Adrenal gland (tissue), 12 donors: ENCODE results near the gene UNC79. TPM values are rescaled to one million over a fixed set of nuclear protein-coding genes. Genes with fewer than 3 reads are reported as not detected.

Experiments used
- DNase-seq, 7 donors: peaks; one replicate each; pipeline ENCODE4 v3.0.0-alpha.2; 2019 to 2020
- H3K27ac ChIP-seq, 5 donors: fragments of 200-600 bp; sonication (generic) in 4 of 5; 1 replicate in 3 of 5; 2 replicates in 2 of 5; pipeline versions ENCODE4 v1.5.1 to v1.8.0; 2016 to 2020; ENCODE audit warnings: mild to moderate bottlenecking in 1 of 5
- H3K27me3 ChIP-seq: fragments of 200-600 bp; 2 replicates; pipeline ENCODE4 v1.8.0; 2021
- H3K36me3 ChIP-seq, 2 donors: fragments of 200-600 bp; replicated peaks in 1 of 2; 1 replicate in 1 of 2; 2 replicates in 1 of 2; pipeline versions ENCODE4 v1.5.1 to v1.8.0; 2018 to 2022
- H3K4me1 ChIP-seq, 2 donors: fragments of 200-600 bp; replicated peaks in 1 of 2; 1 replicate in 1 of 2; 2 replicates in 1 of 2; pipeline versions ENCODE4 v1.5.1 to v1.8.0; 2018 to 2021
- H3K4me3 ChIP-seq, 4 donors: fragments of 200-600 bp; sonication (generic) in 3 of 4; one replicate each; pipeline ENCODE4 v1.5.1; 2016 to 2018
- H3K9me3 ChIP-seq, 3 donors: fragments of 200-600 bp; sonication (generic) in 1 of 3; replicated peaks in 1 of 3; 1 replicate in 2 of 3; 2 replicates in 1 of 3; pipeline versions ENCODE4 v1.5.1 to v1.8.0; 2016 to 2021
- POLR2A ChIP-seq, 2 donors: fragments of 450-650 bp; IDR thresholded peaks; one replicate each; pipeline ENCODE4 v1.6.1; 2017; ENCODE audit warnings: antibody characterized with exemption in 2 of 2, mild to moderate bottlenecking in 2 of 2, moderate library complexity in 1 of 2
- WGBS, 4 donors: extraction: QIAGEN DNeasy Blood & Tissue Kit in 2 of 4; methylation state at CpG; one replicate each; pipeline versions ENCODE4 v1.1.5 to v1.1.7; 2013 to 2017; 5-methylcytosine and 5-hydroxymethylcytosine counted together
- intact Hi-C, 2 donors: fragments of 100-400 bp; cut with DNase I; formaldehyde crosslinking; loops; one replicate each; pipeline versions ENCODE4 v1.14.1 to v1.15.0; 2022 to 2023
- polyA plus RNA-seq, 3 donors: library from polyadenylated mRNA; stranded (reverse); fragments of 200-250 nt in 2 of 3; fragments of 350-450 nt in 1 of 3; fragmentation: Illumina TruSeq in 1 of 3; extraction: RNeasy Lipid Tissue Mini Kit (QIAGEN cat#74804) in 1 of 3; gene quantifications; one replicate each; pipeline ENCODE4 v1.2.3, GENCODE V29; 2013 to 2014
- total RNA-seq, 9 donors: library from RNA; depleted of rRNA in 4 of 9; stranded (reverse); fragments of >200 nt in 4 of 9; fragments of 120-200 nt in 1 of 9; fragmentation: NEBNext Ultra II Directional in 1 of 9; extraction: Animal tissue kit (Norgen Biotek cat#: 25700) in 1 of 9; gene quantifications; one replicate each; pipeline versions ENCODE4 v1.1.0 to v1.2.4, GENCODE V29; 2013 to 2023
- TF ChIP-seq, protein P1 (sequence below), 6 experiments: fragments of 450-650 bp in 4 of 6; fragments of 200-600 bp in 2 of 6; sonication (generic) in 1 of 6; IDR thresholded peaks; 1 replicate in 5 of 6; 2 replicates in 1 of 6; pipeline versions ENCODE4 v1.5.1 to v1.8.0; 2016 to 2021; ENCODE audit warnings: antibody characterized with exemption in 6 of 6, mild to moderate bottlenecking in 2 of 6, moderate library complexity in 1 of 6
- donor health status: healthy with polysubstance abuse.
- donor health status: Bipolar disorder and iron deficiency.
- donor health status: DM: yes; HTN: yes; CAD: no.
- donor health status: DM: no; HTN: no; CAD: no.
- donor health status: DM: no; HTN: no; CAD: no.
- donor health status: DM: yes; HTN: yes; CAD: no.

Gene UNC79
- total and polyA plus RNA-seq, 12 donors = 0.09 to 4.3 (median 1.1) TPM

DNA sequence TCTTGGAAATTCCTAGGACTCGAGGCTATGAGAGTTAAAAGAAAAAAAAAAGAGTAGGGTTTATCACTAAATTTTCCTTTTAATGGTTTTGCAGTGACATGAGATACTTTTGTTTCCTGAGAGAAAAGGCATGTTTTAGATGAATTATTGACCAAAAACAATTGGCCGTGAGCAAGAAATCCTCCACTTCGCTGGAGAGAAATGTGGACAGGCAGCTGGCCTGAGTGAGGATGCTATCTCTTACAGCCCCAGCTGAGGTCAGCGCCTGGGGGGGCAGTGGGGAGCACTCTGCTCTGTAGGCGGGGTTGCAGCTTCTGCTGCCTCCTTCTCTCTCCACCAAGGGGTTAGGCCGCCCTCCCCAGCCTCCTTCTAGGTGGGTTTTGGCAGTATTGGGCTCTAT is 302.9 kb downstream of the UNC79 start:
- no peak for TF ChIP-seq POLR2A (IDR thresholded peaks at IDR 0.05)
- TF ChIP-seq, protein P1, sequence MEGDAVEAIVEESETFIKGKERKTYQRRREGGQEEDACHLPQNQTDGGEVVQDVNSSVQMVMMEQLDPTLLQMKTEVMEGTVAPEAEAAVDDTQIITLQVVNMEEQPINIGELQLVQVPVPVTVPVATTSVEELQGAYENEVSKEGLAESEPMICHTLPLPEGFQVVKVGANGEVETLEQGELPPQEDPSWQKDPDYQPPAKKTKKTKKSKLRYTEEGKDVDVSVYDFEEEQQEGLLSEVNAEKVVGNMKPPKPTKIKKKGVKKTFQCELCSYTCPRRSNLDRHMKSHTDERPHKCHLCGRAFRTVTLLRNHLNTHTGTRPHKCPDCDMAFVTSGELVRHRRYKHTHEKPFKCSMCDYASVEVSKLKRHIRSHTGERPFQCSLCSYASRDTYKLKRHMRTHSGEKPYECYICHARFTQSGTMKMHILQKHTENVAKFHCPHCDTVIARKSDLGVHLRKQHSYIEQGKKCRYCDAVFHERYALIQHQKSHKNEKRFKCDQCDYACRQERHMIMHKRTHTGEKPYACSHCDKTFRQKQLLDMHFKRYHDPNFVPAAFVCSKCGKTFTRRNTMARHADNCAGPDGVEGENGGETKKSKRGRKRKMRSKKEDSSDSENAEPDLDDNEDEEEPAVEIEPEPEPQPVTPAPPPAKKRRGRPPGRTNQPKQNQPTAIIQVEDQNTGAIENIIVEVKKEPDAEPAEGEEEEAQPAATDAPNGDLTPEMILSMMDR (IDR thresholded peaks at IDR 0.05) = no peak
- Histone ChIP-seq H3K4me1 (no peaks in the 10 kb centered on the region), H3K4me3 (no peak overlapping the region), H3K27me3 (no peaks in the 10 kb centered on the region), H3K36me3 (no peaks in the 10 kb centered on the region), H3K27ac (no peak overlapping the region), H3K9me3 (no peaks in the 10 kb centered on the region)
- WGBS, 4 donors = 55 to 66% (median 60%) methylated on average over 6 of the region's 6 CpGs
- intact Hi-C loops = no loop called here
- no peak for DNase-seq

DNA sequence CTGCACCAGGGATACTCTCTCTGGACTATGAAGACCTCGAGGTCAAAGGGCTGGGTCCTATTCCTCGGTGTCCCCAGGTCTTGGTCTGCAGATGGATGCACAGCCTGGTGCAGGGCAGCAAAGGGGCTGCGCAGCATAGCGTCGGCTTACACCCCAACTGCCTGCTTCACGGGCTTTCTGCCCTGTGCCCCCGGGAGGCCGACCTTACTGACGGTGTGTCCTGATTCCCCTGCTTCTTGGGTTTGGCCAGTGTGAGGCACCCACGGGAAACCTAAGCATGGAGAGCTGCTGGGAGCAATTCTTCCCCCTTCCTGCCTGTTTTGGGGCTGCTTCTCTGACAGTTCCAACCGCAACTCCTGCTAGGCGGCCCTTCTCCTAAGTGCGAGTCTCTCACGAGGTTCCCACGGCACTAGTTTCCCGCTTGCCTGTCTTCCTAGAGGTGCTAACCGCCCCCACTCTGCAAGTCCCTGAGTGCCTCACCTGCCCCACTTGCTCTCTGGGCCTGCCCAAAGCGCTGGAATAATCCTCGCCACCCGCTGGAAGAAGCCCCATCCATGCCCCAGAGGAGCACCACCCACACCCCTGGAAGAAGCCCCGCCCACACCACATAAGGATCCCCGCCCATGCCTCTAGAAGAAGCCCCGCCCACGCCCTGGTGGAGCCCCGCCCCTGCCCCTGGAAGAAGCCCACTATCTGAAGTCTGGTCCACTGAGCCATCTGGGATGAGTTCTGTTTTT is 303.5 kb downstream of the UNC79 start:
- TF ChIP-seq, protein P1 (IDR thresholded peaks at IDR 0.05) = no peak
- TF ChIP-seq POLR2A (IDR thresholded peaks at IDR 0.05) = no peak
- Histone ChIP-seq H3K9me3 (no peaks in the 10 kb centered on the region), H3K27ac (no peak overlapping the region)

DNA sequence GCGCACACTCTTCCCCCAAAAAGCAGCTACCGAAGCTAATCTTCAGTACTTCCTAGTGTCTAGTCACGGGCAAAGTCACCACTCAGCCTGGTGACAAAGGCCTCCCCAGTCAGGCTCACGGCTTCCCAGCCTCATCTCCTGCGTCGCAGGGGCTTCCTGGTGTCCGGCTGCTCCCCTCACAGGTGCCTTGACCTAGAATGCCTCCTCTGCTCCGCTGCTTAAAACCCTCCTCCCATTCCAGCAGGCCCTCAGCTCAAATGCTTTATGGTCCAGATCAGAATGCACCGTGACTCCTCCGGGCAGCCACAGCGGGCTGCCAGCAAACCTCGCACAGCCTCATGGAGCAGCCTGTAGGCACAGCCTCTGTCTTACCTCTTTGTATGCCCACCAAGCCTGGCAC is 304.5 kb downstream of the UNC79 start:
- intact Hi-C loops = no loop called here
- no peaks in the 10 kb centered on the region for H3K4me1 ChIP-seq
- TF ChIP-seq, protein P1 (IDR thresholded peaks at IDR 0.05) = no peak
- TF ChIP-seq POLR2A (IDR thresholded peaks at IDR 0.05) = no peak
- no peaks in the 10 kb centered on the region for H3K36me3 ChIP-seq
- no peak overlapping the region for H3K4me3 ChIP-seq
- DNase-seq = no peak
- no peaks in the 10 kb centered on the region for H3K27me3 ChIP-seq
- H3K27ac ChIP-seq = no peak overlapping the region
- 82 to 94% (median 89%) methylated on average over 8 to 12 of the region's 12 CpGs for WGBS, 4 donors
- no peaks in the 10 kb centered on the region for H3K9me3 ChIP-seq

More for the DNA sequence above, 303.5 kb downstream of the UNC79 start:
- no peak for DNase-seq
- no peak overlapping the region for H3K4me3 ChIP-seq
- intact Hi-C loops = no loop called here
- no peaks in the 10 kb centered on the region for H3K4me1 ChIP-seq
- 82 to 88% (median 84%) methylated on average over 19 to 25 of the region's 25 CpGs for WGBS, 4 donors
- H3K27me3 ChIP-seq = no peaks in the 10 kb centered on the region
- H3K36me3 ChIP-seq = no peaks in the 10 kb centered on the region

DNA sequence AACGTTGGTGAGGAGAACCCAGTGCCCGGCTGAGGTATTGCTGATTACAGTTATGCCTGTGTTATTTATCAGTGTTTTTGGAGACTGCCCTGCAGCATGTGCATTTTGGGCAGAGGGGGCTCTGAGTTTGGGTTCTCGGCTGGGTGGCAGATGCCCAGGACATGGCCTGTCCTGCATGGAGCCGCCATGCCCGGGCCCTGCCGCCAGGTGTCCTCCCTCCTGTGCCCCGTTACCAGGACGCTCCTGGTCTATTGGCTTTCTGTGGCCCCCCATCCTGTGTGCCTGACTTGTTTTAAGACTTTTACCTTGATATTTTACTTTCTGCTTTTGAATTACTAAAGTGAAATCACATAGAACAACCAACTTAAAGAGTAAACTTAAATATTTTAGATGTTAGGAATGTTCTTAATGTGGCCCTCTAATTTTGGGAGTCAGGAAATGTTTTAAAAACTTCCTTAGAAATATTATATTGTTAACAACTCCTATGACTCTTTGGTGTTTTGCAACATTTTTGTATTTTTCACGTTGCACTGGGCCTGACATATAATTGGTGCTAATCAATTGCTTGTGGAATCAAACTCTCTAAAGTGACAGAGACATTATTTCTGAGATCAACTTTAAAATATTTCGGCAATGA is 305.8 kb downstream of the UNC79 start:
- Histone ChIP-seq H3K4me1 (no peaks in the 10 kb centered on the region), H3K9me3 (no peaks in the 10 kb centered on the region), H3K4me3 (no peak overlapping the region), H3K27ac (no peak overlapping the region), H3K36me3 (no peaks in the 10 kb centered on the region), H3K27me3 (no peaks in the 10 kb centered on the region)
- no peak for DNase-seq
- TF ChIP-seq POLR2A (IDR thresholded peaks at IDR 0.05) = no peak
- TF ChIP-seq, protein P1 (IDR thresholded peaks at IDR 0.05) = no peak
- intact Hi-C loops = no loop called here
- WGBS, 4 donors = 69 to 80% (median 77%) methylated on average over 9 to 10 of the region's 10 CpGs
